GM19193 (cell line): ENCODE results near the gene ABR.
A peak's percentile ranks its signal among the peaks of the same experiment; 100 is the strongest.

Source experiments
- POLR2A ChIP-seq: IDR thresholded peaks from 4 replicates; pipeline ENCODE4 v1.6.1; 2011; ENCODE audit not compliant: insufficient read depth, insufficient read length; ENCODE audit errors: extremely low read depth

Gene ABR

GRCh38 chr17:1179818-1180742 lies at the start of gene ABR:
Gene ABR (minus strand): TSS chr17:1179981. CDS start chr17:1179727, 254 bp downstream.
- no peak for TF ChIP-seq POLR2A

- peak; percentile 86 for TF ChIP-seq POLR2A
Measured at GRCh38 chr17:1229349-1229899, 49.6 kb upstream of the ABR start.

GRCh38 chr17:1228781-1229348 lies 49.1 kb upstream of the ABR start:
- TF ChIP-seq POLR2A, result no peak

GRCh38 chr17:1227917-1228780 lies 48.4 kb upstream of the ABR start:
- TF ChIP-seq POLR2A, result peak; percentile 49

- no peak for TF ChIP-seq POLR2A
Measured at GRCh38 chr17:1227365-1227764, 47.6 kb upstream of the ABR start.

GRCh38 chr17:1226308-1226707 lies 46.5 kb upstream of the ABR start:
- no peak for TF ChIP-seq POLR2A

- no peak for TF ChIP-seq POLR2A
Measured at GRCh38 chr17:1224330-1224729, 44.5 kb upstream of the ABR start.

- no peak for TF ChIP-seq POLR2A
Measured at GRCh38 chr17:1223662-1224061, 43.9 kb upstream of the ABR start.

GRCh38 chr17:1222321-1222720 lies 42.5 kb upstream of the ABR start:
- TF ChIP-seq POLR2A, result no peak

- no peak for TF ChIP-seq POLR2A
Measured at GRCh38 chr17:1221209-1221608, 41.4 kb upstream of the ABR start.

- no peak for TF ChIP-seq POLR2A
Measured at GRCh38 chr17:1220346-1220745, 40.6 kb upstream of the ABR start.

- no peak for TF ChIP-seq POLR2A
Measured at GRCh38 chr17:1217089-1217385, 37.3 kb upstream of the ABR start.

- no peak for TF ChIP-seq POLR2A
Measured at GRCh38 chr17:1216217-1217088, 36.7 kb upstream of the ABR start.

GRCh38 chr17:1212946-1213345 lies 33.2 kb upstream of the ABR start:
- no peak for TF ChIP-seq POLR2A

- TF ChIP-seq POLR2A, result no peak
Measured at GRCh38 chr17:1211287-1211686, 31.5 kb upstream of the ABR start.

- no peak for TF ChIP-seq POLR2A
Measured at GRCh38 chr17:1208966-1209365, 29.2 kb upstream of the ABR start.
